ENCODE measurements around the gene CWH43.
"Not testable (repeated sequence)": the region's sequence is repeated elsewhere in the genome, so short reads cannot be mapped to it uniquely, and the experiment has no call there.

The CWH43 gene

GRCh38 chr4:49097071-49097470 lies 111.0 kb downstream of the CWH43 start:
- not testable (repeated sequence) for DNase-seq (ENCODE audit: low read depth in 2 of 2)

GRCh38 chr4:49097505-49097904 lies 111.4 kb downstream of the CWH43 start:
- not testable (repeated sequence) for DNase-seq (ENCODE audit: low read depth in 2 of 2)

- not testable (repeated sequence) for DNase-seq (ENCODE audit: low read depth in 2 of 2)
Measured at GRCh38 chr4:49098034-49098759, 112.1 kb downstream of the CWH43 start.

GRCh38 chr4:49099831-49100444 lies 113.9 kb downstream of the CWH43 start:
- not testable (repeated sequence) for DNase-seq (ENCODE audit: low read depth in 2 of 2)

- not testable (repeated sequence) for DNase-seq (ENCODE audit: low read depth in 2 of 2)
Measured at GRCh38 chr4:49102344-49102898, 116.3 kb downstream of the CWH43 start.

- not testable (repeated sequence) for DNase-seq (ENCODE audit: low read depth in 2 of 2)
Measured at GRCh38 chr4:49103436-49104136, 117.5 kb downstream of the CWH43 start.

- DNase-seq (ENCODE audit: low read depth in 2 of 2), result not testable (repeated sequence)
Measured at GRCh38 chr4:49104231-49104930, 118.3 kb downstream of the CWH43 start.

GRCh38 chr4:49105248-49105904 lies 119.3 kb downstream of the CWH43 start:
- DNase-seq (ENCODE audit: low read depth in 2 of 2), result not testable (repeated sequence)

- DNase-seq (ENCODE audit: low read depth in 2 of 2), result not testable (repeated sequence)
Measured at GRCh38 chr4:49107262-49107661, 121.2 kb downstream of the CWH43 start.

- not testable (repeated sequence) for DNase-seq (ENCODE audit: low read depth in 2 of 2)
Measured at GRCh38 chr4:49108183-49108978, 122.3 kb downstream of the CWH43 start.

GRCh38 chr4:49109567-49110166 lies 123.6 kb downstream of the CWH43 start:
- DNase-seq (ENCODE audit: low read depth in 2 of 2), result not testable (repeated sequence)

GRCh38 chr4:49110579-49110978 lies 124.5 kb downstream of the CWH43 start:
- not testable (repeated sequence) for DNase-seq (ENCODE audit: low read depth in 2 of 2)
